NCI-H1048 (cell line): ENCODE measurements around the gene DGKH.
"Not testable (repeated sequence)": the region's sequence is repeated elsewhere in the genome, so short reads cannot be mapped to it uniquely, and the experiment has no call there.

Source experiments
- DNase-seq: peaks from one replicate; lab custom pipeline; 2025; lab: John Stamatoyannopoulos, UW

The DGKH gene

GRCh38 chr13:42070599-42070998, 22.2 kb downstream of the DGKH start:
- not testable (repeated sequence) for DNase-seq

DNA sequence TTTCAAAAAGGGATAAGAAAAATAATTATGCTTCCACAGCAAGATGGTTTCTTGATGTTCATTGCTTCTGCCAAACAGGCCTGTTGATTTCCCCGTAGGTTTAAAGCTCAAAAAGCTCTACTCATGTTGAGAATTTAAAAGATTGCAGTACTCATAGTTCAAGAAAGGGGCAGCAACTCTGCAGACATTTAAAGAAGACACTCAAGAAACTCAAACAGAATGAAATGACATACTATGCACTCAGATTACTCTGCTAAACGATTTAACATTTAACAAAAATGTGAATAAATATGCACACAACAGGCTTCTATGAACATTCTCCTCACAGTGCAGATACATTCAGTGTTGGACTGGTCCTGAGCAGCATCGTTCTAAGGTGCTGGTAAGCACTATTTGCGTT, 22.7 kb downstream of the DGKH start:
- DNase-seq: not testable (repeated sequence)

GRCh38 chr13:42071672-42072419, 23.4 kb downstream of the DGKH start:
- DNase-seq: no peak

DNA sequence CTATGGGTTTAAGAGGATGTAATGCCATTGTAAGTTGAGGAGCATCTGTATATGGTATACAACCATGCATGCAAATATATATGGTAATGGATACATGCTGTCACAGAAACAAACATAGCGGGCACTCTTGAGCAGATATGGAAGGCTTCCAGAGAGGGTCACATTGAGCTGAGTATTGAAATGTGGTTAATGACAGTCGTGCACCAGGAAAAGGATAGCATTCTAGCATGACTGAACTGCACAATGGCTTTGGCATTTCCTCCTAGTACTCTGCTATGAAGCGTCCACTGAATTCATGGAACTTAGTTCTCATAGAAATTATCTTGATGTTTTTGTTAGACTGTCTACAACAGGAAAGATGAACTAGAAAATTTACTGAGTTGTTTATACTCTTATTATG, 25.2 kb downstream of the DGKH start:
- DNase-seq: no peak

- no peak for DNase-seq
These were observed 27.1 kb downstream of the DGKH start for GRCh38 chr13:42075517-42075916.

GRCh38 chr13:42076309-42076713, 27.9 kb downstream of the DGKH start:
- no peak for DNase-seq

DNA sequence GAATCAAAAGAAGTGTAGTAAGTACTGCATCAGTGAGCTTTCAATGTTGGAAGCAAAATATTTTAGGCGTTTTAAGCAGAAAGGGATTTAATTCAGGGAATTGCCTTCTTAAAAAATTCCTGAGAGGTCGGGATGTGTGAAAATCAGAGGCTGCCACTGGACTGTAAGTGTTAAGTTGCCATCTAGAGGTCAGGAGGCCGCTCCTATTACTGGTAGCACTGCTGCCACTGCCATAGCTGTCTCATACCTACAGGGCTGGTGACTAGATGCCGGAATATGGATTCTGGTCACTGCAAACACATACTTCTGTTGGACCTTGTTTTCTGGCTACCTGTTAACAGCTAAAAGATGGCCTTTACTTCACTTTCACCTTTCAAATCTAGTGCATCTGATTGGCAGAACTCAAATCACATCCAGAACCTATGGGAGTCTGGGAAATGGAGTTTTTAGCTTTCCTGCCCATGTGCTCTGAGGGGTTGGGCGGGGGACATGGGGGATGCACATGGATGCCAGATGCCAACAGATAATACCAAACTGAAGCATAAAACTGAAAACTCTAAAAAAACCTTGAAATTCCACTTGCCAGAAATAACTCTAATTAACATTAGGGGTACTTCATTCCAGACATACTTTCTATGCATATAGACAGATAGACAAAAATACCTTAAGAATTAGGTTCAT, 29.8 kb downstream of the DGKH start:
- DNase-seq: no peak

DNA sequence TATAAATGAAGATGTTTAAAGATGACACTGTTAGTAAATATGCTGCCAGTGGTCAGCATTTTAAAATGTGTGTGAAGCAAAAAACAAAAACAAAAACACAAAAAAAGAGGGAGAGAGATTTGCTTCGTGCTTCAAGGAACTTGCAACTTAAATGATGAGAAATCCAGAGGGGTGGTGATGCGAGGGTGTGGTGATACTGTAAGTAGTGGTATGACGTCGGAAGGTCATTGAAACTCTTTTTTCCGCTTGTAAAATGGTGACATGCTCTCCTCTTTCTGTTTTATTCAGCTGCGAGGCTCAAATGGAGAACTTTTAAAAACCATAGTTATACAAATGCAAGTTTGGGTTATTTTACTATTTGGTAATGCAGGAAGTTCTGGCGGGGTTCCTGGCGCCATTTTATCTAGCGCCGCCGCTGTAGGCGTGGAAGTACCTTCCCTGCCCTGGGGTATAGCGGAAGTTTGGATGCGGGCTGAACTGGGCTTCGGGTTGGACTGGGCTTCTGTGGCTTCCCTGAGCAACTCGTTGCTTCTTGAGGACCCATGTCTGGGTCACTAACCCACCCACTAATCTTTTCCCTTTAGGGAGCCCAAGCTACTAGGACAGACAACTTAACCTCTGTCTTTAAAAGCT, 34.8 kb downstream of the DGKH start:
- DNase-seq: no peak

- no peak for DNase-seq
These were observed 36.3 kb downstream of the DGKH start for GRCh38 chr13:42084722-42085121.

DNA sequence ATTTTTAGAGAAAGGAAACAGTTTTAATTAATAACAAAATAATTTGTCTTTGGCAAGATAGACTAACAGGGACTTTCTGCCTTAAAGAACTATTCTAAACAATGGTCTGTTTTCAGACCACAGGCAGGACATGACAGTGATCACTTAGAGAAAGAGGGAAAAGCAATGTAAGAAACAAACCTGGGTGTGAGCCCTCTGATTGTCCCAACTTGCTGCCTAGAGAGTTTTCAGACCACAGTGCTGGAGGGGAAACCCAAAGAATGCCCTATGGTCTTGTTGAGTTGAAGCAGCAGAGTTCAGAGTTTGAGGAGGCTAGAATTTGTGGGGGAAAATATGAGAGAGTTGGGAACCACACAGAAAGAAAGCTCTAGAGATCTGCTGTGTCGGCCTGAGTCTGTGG, 38.1 kb downstream of the DGKH start:
- DNase-seq: no peak

GRCh38 chr13:42094516-42095040, 46.1 kb downstream of the DGKH start:
- DNase-seq: no peak

- not testable (repeated sequence) for DNase-seq
These were observed 47.8 kb downstream of the DGKH start for GRCh38 chr13:42096222-42096621.

- no peak for DNase-seq
These were observed 51.7 kb downstream of the DGKH start for GRCh38 chr13:42099962-42100675.

DNA sequence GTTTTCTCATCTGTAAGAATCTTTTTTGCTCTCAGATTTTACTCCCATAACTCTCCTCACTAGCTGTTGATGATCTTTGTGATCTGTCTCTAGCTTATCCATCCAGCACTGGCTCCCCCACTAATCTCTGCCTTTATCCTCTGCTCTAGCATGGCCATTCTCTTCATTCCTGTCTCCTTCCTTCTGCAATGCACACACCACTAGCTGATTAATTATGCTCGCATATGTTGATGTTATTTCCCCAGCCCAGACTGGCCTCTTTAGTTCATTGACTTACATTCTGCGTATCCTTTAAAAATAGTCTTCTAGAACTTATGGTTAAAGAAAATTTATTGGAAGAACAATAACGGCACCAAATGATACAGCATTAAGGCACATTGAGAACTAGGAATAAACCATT, 52.5 kb downstream of the DGKH start:
- DNase-seq: no peak

DNA sequence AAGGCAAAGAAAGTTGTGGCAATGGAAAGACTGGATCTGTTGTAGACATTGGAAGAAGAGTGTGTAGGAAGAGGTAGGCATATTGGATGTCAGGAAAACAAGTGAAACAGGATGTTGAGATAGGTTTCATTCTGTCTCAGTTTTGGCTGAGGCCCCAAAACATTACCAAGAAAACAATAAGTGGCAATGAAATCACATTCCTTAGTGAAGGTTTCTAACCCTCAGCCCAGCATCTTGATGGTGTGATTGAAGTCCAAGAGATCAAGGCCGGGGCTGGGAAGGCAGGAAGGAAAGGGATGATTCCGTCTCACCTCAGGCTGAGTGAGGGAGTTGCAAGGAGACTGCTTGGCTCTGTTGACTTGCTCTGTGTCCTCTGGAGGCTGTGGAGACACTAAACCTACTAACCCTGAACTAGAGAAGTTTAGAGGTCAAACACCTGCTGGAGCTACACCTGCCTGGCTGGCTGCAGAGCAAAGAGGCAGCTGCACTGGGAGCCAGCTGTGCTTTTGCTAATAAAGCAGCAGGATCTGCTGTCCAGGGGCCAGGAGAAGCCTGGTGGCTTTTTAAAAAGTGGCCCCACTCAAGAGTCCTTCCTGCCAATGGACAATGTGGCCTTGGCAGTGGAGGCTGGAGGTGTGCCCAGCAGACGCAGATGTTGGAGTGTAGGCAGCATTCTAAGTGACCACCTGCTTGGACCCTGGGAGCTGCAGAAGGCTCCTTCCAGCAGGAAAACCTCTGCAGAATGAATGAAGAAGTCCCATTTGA, 53.6 kb downstream of the DGKH start:
- no peak for DNase-seq

- DNase-seq: no peak
These were observed 54.8 kb downstream of the DGKH start for GRCh38 chr13:42102961-42103865.

- DNase-seq: no peak
These were observed 58.5 kb downstream of the DGKH start for GRCh38 chr13:42106998-42107397.

DNA sequence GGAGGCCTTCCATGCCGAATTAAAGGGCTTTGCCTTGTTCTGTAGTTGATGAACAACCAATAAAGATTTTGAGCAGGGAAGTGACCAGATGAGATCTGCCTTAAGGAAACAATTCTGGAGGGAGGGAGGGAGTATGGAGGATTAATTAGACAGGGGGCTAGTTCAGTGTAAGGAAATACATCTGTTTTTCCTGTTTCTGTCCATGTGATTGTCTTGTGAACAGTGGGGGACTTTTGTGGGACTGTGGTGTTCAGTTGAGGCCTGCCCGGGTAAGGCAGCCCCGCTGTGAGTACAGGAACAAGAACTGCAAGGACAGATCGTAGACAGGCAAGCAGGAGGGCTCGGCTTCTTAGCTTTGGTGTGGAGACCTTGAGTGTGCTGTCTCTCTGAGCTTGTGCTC, 59.0 kb downstream of the DGKH start:
- no peak for DNase-seq

DNA sequence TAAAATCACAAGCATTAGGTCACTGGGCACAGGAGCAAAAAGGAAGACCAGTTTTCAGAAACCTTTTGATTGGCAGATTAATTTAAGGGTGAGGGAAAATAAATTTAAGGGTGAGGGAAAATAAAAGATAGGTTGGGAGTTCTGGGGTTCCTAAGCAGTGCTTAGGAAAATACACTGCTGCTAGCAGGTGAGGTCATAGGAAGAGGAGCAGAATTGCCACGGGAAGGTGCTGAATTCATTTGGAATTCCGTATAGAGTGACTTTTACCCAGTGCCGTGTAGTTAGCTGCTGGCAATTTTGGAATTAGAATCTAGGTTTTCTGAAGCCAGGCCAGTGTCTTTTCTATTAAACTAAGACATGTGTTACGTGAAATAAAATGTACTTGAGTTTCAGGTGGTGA, 59.8 kb downstream of the DGKH start:
- DNase-seq: no peak

DNA sequence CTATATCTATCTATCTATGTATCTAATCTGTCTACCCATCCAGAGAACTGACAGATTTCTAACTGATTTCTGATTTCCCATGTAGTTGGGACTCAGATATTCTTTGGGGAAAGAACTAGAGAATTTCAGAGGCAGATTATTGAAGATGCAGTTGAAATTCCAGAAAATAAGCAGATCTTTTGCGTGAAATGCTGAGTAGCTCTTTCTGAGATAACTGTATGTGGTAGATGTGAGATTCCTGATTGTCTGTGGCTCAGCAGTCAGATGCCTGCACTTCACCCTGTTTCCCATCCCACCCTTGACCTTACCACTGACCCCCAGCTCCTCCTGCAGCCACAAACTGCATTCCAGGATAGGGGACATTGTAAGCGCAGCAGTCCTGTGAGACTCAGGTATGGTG, 61.5 kb downstream of the DGKH start:
- DNase-seq: no peak
